Activated CD8-positive, alpha-beta memory T cell treated with anti-CD3 and anti-CD28 coated beads, Interleukin-2, amount 50 U/mL, for 24 hours (primary cell): Measurements from ENCODE around the gene TPM1.
"Not testable (repeated sequence)": the region's sequence is repeated elsewhere in the genome, so short reads cannot be mapped to it uniquely, and the experiment has no call there.

ENCODE experiments used
- DNase-seq: peaks from one replicate; pipeline ENCODE4 v3.0.0-alpha.2; 2020; ENCODE audit errors: extremely low read depth

Gene TPM1

DNA sequence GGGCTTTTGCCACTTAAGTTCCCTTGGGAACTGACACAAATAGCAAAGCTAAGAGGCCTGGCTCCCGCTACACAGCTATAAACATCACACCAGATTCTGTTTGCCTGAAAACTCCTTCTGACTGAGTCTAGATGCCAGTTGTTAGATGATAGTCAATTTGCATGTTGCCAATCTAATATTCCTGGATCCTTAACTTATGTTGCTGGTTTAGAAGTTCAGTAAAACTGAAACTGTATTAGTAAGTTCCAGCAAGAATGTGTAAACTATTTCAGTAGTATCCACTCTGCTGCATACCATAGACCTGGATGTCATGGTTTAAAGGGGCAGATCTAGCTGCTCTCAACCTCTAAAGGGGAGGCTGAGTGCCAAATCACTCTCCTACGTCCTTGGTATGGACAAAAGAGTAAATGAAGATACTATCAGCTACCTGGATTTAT lies 52.0 kb downstream of the TPM1 start:
- no peak for DNase-seq

DNA sequence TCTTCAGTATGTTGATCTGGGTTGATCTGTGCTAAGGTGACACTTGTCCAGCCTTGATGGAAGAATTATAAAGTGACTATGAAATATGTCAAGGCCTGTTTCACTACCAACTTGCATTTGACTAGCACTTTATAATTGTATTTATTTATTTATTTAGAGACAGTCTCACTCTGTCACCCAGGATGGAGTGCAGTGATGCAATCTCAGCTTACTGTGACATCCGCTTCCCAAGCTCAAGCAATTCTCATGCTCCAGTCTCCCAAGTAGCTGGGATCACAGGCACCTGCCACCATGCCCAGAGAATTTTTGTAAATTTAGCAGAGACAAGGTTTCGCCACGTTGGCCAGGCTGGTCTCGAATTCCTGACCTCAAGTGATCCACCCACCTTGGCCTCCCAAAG lies 53.6 kb downstream of the TPM1 start:
- DNase-seq: no peak

DNA sequence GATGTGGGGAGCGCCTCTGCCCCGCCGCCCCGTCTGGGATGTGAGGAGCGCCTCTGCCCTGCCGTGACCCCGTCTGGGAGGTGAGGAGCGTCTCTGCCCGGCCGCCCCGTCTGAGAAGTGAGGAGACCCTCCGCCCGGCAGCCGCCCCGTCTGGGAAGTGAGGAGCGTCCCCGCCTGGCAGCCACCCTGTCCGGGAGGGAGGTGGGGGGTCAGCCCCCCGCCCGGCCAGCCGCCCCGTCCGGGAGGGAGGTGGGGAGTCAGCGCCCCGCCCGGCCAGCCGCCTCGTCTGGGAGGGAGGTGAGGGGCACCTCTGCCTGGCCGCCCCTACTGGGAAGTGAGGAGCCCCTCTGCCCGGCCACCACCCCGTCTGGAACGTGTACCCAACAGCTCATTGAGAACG lies 56.4 kb downstream of the TPM1 start:
- DNase-seq: not testable (repeated sequence)

DNA sequence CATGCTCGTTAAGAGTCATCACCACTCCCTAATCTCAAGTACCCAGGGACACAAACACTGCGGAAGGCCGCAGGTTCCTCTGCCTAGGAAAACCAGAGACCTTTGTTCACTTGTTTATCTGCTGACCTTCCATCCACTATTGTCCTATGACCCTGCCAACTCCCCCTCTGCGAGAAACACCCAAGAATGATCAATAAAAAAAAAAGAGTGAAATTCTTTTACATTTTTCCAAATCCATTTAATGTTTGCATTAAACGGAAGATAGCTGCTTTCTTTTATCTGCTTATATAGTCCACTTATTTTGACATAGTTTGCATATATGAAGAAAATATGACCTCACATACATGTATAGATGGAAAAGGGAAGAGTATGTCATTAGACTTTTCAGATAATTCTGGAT lies 57.0 kb downstream of the TPM1 start:
- DNase-seq: not testable (repeated sequence)

DNA sequence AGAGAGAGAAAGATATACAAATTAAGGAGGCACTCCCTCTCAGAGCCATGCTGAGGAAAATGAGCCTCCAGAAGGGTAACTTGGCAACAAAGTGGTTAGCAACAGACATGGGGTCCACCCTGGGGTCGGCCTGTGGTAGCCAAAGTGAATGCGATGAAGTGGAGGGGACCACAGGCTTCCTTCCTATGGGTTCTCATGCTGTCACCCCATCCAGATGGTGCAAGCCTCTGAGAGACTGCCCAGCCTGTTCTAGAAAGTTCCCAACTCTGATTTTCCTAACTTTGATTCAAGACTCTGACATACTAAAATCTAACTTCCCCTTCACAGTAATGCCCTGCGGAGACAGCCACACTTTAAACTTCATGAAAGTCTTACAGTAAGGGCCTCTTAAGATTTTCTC lies 60.9 kb downstream of the TPM1 start:
- no peak for DNase-seq

DNA sequence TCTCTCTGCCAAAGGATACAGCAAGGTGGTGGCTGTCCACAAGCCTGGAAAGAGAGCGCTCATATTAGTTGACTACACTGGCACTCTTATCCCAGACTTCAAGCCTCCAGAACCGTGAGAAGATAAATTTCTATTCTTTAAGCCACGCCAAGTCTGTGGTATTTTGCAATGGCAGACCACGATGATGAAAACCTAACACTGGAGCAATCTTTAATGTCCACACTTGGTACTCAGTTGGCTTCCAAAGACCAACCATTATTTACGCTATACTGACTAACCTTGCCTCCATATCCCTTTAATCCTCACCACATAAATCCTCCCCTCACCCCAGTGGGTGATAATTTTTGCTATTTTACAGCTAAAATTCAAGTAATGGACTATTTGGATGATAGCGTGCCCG lies 62.2 kb downstream of the TPM1 start:
- no peak for DNase-seq

DNA sequence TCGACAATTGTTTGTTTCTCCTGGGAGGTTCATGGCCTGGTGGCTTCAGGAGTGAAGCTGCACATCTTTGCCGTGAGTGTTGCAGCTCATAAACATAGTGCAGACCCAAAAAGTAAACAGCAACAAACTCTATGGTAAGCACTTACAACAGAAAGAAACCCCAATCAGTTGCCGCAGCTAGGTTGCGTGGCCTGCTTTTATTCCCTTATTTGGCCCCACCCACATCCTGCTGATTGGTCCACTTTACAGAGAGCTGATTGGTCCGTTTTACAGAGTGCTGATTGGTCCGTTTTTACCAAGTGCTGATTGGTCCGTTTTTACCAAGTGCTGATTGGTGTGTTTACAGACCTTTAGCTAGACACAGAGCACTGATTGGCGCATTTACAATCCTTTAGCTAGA lies 62.8 kb downstream of the TPM1 start:
- DNase-seq: not testable (repeated sequence)

DNA sequence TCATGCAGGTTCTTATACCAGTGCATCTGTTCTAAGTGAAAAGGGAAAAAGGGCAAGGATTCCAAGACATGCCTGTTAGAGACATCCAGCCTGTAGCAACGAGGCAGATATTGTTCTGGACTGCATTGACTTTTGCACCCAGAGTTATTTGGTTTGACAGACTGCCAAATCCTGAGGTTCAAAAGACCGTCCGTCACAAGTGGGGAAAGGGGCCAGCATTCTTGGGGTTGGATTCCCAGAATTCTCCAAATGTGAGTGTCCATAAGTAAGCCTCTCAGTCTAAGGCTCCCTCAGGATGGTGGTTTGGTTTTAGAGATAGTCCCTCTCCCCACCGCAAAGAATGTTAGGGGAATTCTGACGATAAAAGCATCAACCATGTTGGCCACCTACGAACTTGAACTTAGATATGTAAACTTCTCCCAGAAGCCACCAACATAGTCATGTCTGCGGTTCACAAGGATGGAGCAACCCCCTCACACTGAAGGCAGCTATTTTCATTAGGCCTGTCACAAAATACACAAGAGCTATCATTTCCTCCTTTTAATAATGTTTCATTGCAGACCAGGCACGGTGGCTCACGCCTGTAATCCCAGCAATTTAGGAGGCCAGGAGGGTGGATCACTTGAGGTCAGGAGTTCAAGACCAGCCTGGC lies 65.5 kb downstream of the TPM1 start:
- DNase-seq: no peak

DNA sequence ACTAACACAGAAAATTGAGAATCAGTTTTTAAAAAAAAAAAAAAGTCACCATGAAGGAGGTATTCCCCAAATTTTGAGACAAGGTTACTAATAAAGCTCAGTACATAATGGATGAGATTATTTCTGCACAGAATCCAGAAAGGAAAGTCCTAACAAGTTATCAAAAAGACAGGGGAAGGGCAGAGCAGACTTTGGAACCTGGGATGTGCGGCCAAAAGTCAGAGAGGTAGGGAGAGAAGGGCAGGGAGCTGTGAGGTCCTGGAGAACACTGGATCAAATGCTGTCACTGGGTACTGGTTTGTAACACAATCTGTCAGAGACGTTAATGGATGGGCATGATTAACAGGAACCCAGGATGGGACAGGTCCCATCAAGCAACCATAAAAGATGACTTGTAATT lies 67.0 kb downstream of the TPM1 start:
- no peak for DNase-seq

DNA sequence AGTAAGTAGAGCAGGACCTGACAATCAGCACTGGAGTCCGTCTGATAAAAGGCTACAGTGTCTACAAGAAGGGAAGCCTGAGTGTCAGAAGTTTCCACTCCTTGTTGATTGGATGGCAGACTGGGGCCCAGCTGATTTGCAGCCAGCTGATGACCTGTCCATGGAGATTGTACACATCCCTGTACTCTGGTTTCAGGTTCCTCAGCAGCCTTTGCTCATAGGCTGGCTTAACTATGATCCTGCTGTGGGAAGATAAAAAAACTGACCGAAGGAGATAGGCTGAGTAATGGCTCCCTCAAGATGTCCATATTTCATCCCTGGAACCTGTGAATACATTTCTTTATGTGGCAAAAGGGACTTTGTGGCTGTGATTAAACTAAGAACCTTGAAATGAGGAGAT lies 67.4 kb downstream of the TPM1 start:
- DNase-seq: no peak

DNA sequence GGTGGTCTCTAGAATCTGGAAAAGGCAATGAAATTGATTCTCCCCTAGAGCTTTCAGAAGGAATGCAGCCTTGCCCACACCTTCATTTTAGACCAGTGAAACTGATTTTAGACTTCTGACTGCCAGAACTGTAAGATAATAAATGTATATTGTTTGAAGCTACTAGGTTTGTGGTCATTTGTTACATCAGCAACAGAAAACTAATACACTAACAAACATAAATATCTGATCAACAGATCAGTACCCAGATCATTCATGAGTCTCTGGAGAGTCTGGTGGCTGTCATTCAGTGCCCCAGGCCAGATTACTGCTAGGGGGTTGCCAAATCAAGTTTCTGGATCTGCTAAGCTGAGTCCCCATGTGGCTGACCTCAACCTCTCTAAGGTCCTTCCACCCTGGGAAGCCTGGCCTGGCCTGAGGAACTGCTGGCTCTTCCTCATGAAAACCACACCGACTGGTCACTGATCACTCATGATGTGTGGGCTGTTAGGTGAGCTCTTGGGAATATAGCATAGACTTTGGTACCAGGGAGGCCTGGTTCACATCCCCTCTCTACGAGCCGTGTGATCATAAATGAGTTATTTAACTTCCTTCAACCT lies 68.0 kb downstream of the TPM1 start:
- no peak for DNase-seq

DNA sequence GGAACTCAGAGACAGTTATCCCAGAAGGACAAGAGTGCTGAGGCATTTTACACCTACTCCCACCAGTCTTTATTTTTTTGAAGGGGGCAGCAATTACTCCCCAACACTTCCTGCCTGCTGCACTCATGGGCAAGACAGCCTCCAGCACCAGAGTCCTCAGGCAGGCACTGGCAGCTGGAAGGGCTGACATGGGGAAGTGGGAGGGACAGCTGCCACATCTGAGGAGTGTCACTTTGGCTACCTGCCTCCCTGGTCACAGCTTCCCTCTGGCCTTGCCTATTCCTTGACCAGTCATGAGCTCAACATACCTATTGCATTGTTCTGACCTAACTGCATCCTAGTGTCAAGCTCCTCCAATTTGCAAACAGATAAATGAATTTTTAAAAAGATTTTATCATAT lies 68.9 kb downstream of the TPM1 start:
- DNase-seq: no peak

DNA sequence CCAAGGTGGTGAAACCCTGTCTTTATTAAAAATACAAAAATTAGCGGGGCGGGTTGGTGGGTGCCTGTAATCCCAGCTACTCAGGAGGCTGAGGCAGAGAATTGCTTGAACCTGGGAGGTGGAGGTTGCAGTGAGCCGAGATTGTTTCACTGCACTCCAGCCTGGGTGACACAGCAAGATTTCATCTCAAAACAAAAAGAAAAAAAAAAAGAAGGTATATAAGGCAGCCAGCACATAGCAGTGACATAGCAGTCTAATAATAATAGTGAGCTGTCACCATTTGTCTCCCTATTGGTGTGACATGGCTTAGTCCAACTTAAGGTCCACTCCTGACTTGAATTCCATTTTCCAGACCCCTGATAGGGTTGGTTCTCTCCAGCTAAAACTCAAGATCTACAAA lies 70.3 kb downstream of the TPM1 start:
- DNase-seq: no peak

DNA sequence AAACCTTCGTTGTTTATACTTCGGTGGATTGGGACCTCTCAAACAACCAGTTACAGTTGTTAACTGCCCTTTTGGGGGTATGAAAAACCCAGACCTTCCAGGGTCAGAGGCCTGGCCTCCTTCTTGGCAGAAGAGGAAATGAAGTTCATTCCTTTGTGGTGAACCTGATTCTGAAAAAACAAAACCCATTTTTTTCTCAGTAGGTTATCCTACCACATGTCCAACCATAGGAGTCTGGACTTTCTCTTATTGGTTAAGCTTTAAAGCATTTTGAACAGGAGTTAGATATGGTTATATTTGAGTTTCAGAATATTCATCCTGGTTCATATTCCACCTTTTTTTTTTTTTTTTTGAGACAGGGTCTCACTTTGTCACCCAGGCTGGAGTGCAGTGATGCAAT lies 71.9 kb downstream of the TPM1 start:
- no peak for DNase-seq
